Measurements from ENCODE around the gene DPP6. TPM values are rescaled to one million over a fixed set of nuclear protein-coding genes. Genes with fewer than 3 reads are reported as not detected.

The DPP6 gene
- total RNA-seq, 3 donors from 2014 or later = 0.59 to 0.98 TPM; not detected in 1

DNA sequence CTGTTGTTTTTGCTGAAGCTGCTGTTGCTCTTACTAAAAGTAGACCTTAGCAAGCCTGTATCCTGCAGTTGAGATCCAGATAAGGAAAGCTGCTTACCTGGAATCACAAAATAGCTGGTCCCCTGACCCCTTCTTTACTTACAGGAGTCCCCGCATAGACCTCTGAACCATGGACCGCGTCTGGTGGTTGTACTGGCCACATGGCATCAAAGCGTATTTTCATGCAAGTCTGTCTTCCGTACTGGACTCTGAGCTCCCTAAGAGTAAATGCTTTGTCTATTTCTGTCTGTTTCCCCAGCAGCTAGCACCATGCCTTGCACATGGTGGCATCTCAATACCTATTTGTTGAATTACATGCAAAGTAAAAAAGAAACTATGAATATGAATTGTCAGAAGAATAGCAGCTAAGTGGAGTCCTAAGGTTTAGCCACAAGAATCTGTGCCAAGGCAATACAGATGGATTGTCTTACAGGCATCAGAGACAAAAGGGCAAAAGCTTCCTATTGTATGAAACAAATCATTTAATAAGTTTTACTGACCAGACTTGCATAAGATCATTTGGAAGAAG is 791.6 kb downstream of the DPP6 start:
- H3K4me1 ChIP-seq = peaks cover 0 to 4% of the 10 kb centered on the region in 2 donors
- no peaks in the 10 kb centered on the region for H3K36me3 ChIP-seq
- H3K4me3 ChIP-seq = no peak overlapping the region
- H3K27ac ChIP-seq = no peak overlapping the region
- TF ChIP-seq POLR2AphosphoS5 (IDR thresholded peaks at IDR 0.05) = no peak
- TF ChIP-seq, protein P1, sequence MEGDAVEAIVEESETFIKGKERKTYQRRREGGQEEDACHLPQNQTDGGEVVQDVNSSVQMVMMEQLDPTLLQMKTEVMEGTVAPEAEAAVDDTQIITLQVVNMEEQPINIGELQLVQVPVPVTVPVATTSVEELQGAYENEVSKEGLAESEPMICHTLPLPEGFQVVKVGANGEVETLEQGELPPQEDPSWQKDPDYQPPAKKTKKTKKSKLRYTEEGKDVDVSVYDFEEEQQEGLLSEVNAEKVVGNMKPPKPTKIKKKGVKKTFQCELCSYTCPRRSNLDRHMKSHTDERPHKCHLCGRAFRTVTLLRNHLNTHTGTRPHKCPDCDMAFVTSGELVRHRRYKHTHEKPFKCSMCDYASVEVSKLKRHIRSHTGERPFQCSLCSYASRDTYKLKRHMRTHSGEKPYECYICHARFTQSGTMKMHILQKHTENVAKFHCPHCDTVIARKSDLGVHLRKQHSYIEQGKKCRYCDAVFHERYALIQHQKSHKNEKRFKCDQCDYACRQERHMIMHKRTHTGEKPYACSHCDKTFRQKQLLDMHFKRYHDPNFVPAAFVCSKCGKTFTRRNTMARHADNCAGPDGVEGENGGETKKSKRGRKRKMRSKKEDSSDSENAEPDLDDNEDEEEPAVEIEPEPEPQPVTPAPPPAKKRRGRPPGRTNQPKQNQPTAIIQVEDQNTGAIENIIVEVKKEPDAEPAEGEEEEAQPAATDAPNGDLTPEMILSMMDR (IDR thresholded peaks at IDR 0.05) = no peak
- no peak for TF ChIP-seq POLR2A (IDR thresholded peaks at IDR 0.05)
- intact Hi-C loops (cut with DNase I; ENCODE audit: low total_unique reads) = no loop called here
- no peaks in the 10 kb centered on the region for H3K27me3 ChIP-seq
- no peaks in the 10 kb centered on the region for H3K9me3 ChIP-seq
- DNase-seq (ENCODE audit: low spot score in 2 of 2) = no peak

DNA sequence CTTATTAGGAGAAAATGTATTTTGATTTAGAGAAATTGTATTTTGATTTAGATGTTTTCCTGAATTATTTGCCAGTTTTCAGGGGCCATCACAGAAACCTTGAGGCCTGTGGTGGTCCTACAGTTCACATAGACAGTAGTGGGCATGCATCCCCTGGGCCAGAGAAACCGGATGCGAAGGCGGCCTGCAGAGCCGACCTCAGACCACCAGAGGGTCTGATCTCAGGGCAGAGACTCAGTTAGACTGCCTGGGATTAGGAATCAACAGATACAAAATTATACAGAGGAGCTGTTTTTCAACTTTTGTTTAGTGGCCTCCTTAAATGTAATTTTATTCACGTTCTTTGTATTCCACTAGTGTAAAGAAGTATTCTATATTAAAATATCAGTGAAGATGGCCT is 792.3 kb downstream of the DPP6 start:
- TF ChIP-seq, protein P1 (IDR thresholded peaks at IDR 0.05) = no peak
- TF ChIP-seq POLR2AphosphoS5 (IDR thresholded peaks at IDR 0.05) = no peak
- TF ChIP-seq POLR2A (IDR thresholded peaks at IDR 0.05) = no peak
- no peak for DNase-seq (ENCODE audit: low spot score in 2 of 2)
- no peaks in the 10 kb centered on the region for H3K36me3 ChIP-seq
- H3K27me3 ChIP-seq = no peaks in the 10 kb centered on the region
- H3K9me3 ChIP-seq = peaks cover 0 to 2% of the 10 kb centered on the region in 2 donors
- no peak overlapping the region for H3K27ac ChIP-seq
- intact Hi-C loops (cut with DNase I; ENCODE audit: low total_unique reads) = no loop called here
- H3K4me3 ChIP-seq = no peak overlapping the region
- peaks cover 0 to 4% of the 10 kb centered on the region in 2 donors for H3K4me1 ChIP-seq

DNA sequence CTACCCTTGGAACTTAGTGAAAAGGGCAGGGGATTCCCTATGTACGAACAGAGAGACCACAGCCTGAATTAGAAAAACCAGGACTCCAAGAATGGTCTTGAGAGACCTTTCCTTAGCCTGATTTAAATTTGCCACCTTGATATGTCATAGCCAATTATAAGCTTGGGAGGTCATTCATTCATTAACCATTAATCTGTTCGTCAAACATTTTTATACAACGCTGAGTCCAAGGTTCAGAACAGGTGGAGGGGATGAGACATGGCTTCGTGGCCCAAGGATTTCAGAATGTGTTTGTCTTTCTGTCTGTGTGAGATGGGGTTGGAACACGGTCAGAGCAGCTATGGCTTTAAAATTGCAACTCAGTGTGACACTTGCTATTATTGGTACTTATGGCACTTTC is 792.8 kb downstream of the DPP6 start:
- Histone ChIP-seq H3K4me3 (no peak overlapping the region), H3K27ac (no peak overlapping the region), H3K4me1 (peaks cover 0 to 4% of the 10 kb centered on the region in 2 donors), H3K36me3 (no peaks in the 10 kb centered on the region), H3K27me3 (no peaks in the 10 kb centered on the region), H3K9me3 (peaks cover 0 to 6% of the 10 kb centered on the region in 2 donors)
- intact Hi-C loops (cut with DNase I; ENCODE audit: low total_unique reads) = no loop called here
- no peak for DNase-seq (ENCODE audit: low spot score in 2 of 2)
- TF ChIP-seq, protein P1 (IDR thresholded peaks at IDR 0.05) = no peak

DNA sequence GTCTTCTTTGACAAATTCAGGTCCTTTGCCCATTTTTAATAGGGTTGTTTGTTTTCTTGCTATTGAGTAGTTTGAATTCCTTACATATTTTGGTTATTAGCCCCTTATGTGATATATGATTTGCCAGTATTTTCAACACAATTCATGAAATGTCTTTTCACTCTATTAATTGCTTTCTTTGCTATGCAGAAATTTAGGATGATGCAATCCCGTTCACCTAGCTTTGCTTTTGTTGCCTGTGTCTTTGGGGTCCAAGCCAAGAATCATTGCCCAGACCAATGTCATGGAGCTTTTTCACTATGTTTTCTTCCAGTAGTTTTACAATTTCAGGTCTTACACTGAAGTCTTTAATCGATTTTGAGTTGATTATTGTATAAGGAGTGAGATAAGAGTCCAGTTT is 796.3 kb downstream of the DPP6 start:
- DNase-seq (ENCODE audit: low spot score in 2 of 2) = no peak
- intact Hi-C loops (cut with DNase I; ENCODE audit: low total_unique reads) = loop anchor here (1.0 kb wide), 1 partner anchor 21 kb away; no protein-coding TSS in a partner anchor
- no peaks in the 10 kb centered on the region for H3K27me3 ChIP-seq
- peaks cover 0 to 16% of the 10 kb centered on the region in 2 donors for H3K9me3 ChIP-seq
- no peak overlapping the region for H3K27ac ChIP-seq
- H3K36me3 ChIP-seq = no peaks in the 10 kb centered on the region
- no peak overlapping the region for H3K4me3 ChIP-seq
- TF ChIP-seq, protein P1 (IDR thresholded peaks at IDR 0.05) = no peak
- TF ChIP-seq POLR2A (IDR thresholded peaks at IDR 0.05) (no peak), POLR2AphosphoS5 (IDR thresholded peaks at IDR 0.05) (no peak)
- H3K4me1 ChIP-seq = no peaks in the 10 kb centered on the region

DNA sequence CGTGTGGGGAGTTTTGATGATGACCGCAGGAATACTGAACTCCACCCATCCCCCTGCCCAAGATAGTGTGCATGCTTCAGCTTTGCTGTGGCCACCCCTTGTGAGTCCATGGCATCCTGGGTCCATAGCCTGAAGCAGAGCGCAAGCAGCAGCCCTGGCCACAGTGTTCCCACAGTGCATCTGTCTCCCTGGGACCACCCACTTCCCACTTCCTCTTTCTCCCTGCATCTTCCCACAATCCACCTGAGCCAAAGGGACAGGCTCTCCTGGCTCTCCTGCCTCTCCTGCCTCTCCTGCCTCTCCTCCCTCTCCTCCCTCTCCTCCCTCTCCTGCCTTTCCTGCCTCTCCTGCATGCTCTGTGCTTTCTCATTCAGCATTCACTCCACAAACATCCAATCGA is 800.0 kb downstream of the DPP6 start:
- intact Hi-C loops (cut with DNase I; ENCODE audit: low total_unique reads) = no loop called here
- TF ChIP-seq POLR2AphosphoS5 (IDR thresholded peaks at IDR 0.05) (no peak), POLR2A (IDR thresholded peaks at IDR 0.05) (no peak)
- TF ChIP-seq, protein P1 (IDR thresholded peaks at IDR 0.05) = no peak
- no peak overlapping the region for H3K27ac ChIP-seq
- no peak overlapping the region for H3K4me3 ChIP-seq
- no peak for DNase-seq (ENCODE audit: low spot score in 2 of 2)
- no peaks in the 10 kb centered on the region for H3K36me3 ChIP-seq
- peaks cover 0 to 16% of the 10 kb centered on the region in 2 donors for H3K9me3 ChIP-seq
- H3K4me1 ChIP-seq = no peaks in the 10 kb centered on the region
- H3K27me3 ChIP-seq = no peaks in the 10 kb centered on the region
